Osteoblast (primary cell): ENCODE results near the gene SLC9A3. TPM values are rescaled to one million over a fixed set of nuclear protein-coding genes. Genes with fewer than 3 reads are reported as not detected.

ENCODE experiments used
- DNase-seq: peaks from one replicate; pipeline ENCODE4 v3.0.0; 2011; ENCODE audit warnings: low spot score, mixed read lengths; ENCODE audit not compliant: insufficient read length; ENCODE audit errors: missing footprints
- H2AFZ ChIP-seq: 2 replicates; pipeline ENCODE4 v1.6.0; 2011; ENCODE audit warnings: mild to moderate bottlenecking, low read length
- H3K27ac ChIP-seq: 2 replicates; pipeline ENCODE4 v1.5.1; 2011; ENCODE audit warnings: mild to moderate bottlenecking, low read depth, low read length, moderate library complexity
- H3K27me3 ChIP-seq: 2 replicates; pipeline ENCODE4 v1.6.0; 2012; ENCODE audit warnings: mild to moderate bottlenecking, control low read depth, inconsistent platforms, low read length, moderate library complexity; ENCODE audit not compliant: insufficient read depth
- H3K36me3 ChIP-seq: 2 replicates; pipeline ENCODE4 v1.5.1; 2011; ENCODE audit warnings: mild to moderate bottlenecking, low read length, control low read depth, moderate library complexity; ENCODE audit not compliant: insufficient read depth
- H3K4me1 ChIP-seq: 2 replicates; pipeline ENCODE4 v1.5.1; 2011; ENCODE audit warnings: mild to moderate bottlenecking, low read length, control low read depth, moderate library complexity; ENCODE audit not compliant: insufficient read depth
- H3K4me2 ChIP-seq: 2 replicates; pipeline ENCODE4 v1.6.0; 2011; ENCODE audit warnings: mild to moderate bottlenecking, low read length; ENCODE audit not compliant: insufficient read depth
- H3K4me3 ChIP-seq: fragments of 200-600 bp; sonication (generic); 3 replicates; pipeline ENCODE4 v1.5.1; 2012; ENCODE audit warnings: mild to moderate bottlenecking, low read length, inconsistent platforms; ENCODE audit not compliant: insufficient read depth
- H3K79me2 ChIP-seq: 2 replicates; pipeline ENCODE4 v1.6.0; 2012; ENCODE audit warnings: mild to moderate bottlenecking, low read length, control low read depth, inconsistent platforms; ENCODE audit not compliant: insufficient read depth
- H3K9me3 ChIP-seq: 2 replicates; pipeline ENCODE4 v1.5.1; 2011; ENCODE audit warnings: low read depth, low read length, control low read depth
- H4K20me1 ChIP-seq: 2 replicates; pipeline ENCODE4 v1.6.0; 2012; ENCODE audit warnings: mild to moderate bottlenecking, low read length, control low read depth; ENCODE audit not compliant: insufficient read depth
- total RNA-seq: library from RNA; depleted of rRNA; stranded (reverse); fragments of >200 nt; gene quantifications from 2 replicates; pipeline ENCODE4 v1.2.3, GENCODE V29; 2012
- TF ChIP-seq, protein P1 (sequence below): IDR thresholded peaks from 2 replicates; pipeline ENCODE4 v1.5.1; 2011; ENCODE audit warnings: mild to moderate bottlenecking, low read depth, low read length, moderate library complexity; ENCODE audit errors: extremely low read depth

SLC9A3 gene
- total RNA-seq, 1 donor: 1.4 TPM

DNA sequence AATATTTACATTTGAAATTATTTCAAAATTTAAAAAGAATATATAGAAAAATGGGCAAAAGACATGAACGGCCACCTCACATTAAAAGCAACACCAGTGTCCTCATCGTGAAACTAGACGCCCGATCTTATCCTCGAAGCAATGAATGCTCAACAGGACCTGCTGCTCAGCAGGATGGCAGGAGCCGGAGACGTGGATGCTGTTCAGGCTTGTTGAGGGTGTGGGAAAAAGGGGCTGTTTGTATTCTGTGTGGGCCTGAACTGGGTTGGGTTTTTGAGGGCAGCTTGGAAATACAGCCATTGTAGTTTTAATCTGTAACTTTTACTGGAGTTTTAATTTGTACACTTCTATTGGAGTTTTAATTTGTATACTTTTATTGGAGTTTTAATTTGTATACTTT, 60.9 kb downstream of the SLC9A3 start:
- H3K4me2 ChIP-seq: no peak overlapping the region
- H4K20me1 ChIP-seq: peaks cover 4% of the 10 kb centered on the region
- peaks cover 51% of the 10 kb centered on the region for H3K36me3 ChIP-seq
- TF ChIP-seq, protein P1, sequence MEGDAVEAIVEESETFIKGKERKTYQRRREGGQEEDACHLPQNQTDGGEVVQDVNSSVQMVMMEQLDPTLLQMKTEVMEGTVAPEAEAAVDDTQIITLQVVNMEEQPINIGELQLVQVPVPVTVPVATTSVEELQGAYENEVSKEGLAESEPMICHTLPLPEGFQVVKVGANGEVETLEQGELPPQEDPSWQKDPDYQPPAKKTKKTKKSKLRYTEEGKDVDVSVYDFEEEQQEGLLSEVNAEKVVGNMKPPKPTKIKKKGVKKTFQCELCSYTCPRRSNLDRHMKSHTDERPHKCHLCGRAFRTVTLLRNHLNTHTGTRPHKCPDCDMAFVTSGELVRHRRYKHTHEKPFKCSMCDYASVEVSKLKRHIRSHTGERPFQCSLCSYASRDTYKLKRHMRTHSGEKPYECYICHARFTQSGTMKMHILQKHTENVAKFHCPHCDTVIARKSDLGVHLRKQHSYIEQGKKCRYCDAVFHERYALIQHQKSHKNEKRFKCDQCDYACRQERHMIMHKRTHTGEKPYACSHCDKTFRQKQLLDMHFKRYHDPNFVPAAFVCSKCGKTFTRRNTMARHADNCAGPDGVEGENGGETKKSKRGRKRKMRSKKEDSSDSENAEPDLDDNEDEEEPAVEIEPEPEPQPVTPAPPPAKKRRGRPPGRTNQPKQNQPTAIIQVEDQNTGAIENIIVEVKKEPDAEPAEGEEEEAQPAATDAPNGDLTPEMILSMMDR: no peak
- no peak overlapping the region for H3K4me3 ChIP-seq
- H3K79me2 ChIP-seq: peaks cover 15% of the 10 kb centered on the region
- no peak for DNase-seq
- no peak overlapping the region for H2AFZ ChIP-seq
- H3K27me3 ChIP-seq: no peaks in the 10 kb centered on the region
- H3K9me3 ChIP-seq: no peaks in the 10 kb centered on the region
- H3K27ac ChIP-seq: no peak overlapping the region
- peaks cover 8% of the 10 kb centered on the region for H3K4me1 ChIP-seq

GRCh38 chr5:462051-462481, 62.2 kb downstream of the SLC9A3 start:
- no peak for DNase-seq
- H3K4me2 ChIP-seq: no peak overlapping the region
- no peak overlapping the region for H2AFZ ChIP-seq
- H3K27ac ChIP-seq: no peak overlapping the region
- H3K36me3 ChIP-seq: peaks cover 59% of the 10 kb centered on the region
- H3K4me3 ChIP-seq: no peak overlapping the region
- H3K4me1 ChIP-seq: peaks cover 8% of the 10 kb centered on the region
- TF ChIP-seq, protein P1: no peak
- H4K20me1 ChIP-seq: peaks cover 8% of the 10 kb centered on the region
- no peaks in the 10 kb centered on the region for H3K9me3 ChIP-seq
- no peaks in the 10 kb centered on the region for H3K27me3 ChIP-seq
- peaks cover 26% of the 10 kb centered on the region for H3K79me2 ChIP-seq

- DNase-seq: peak; percentile 39
- peaks cover 8% of the 10 kb centered on the region for H3K4me1 ChIP-seq
- H4K20me1 ChIP-seq: peaks cover 20% of the 10 kb centered on the region
- no peak overlapping the region for H3K4me3 ChIP-seq
- peaks cover 67% of the 10 kb centered on the region for H3K36me3 ChIP-seq
- no peak overlapping the region for H3K27ac ChIP-seq
- H3K4me2 ChIP-seq: no peak overlapping the region
- H2AFZ ChIP-seq: no peak overlapping the region
- no peaks in the 10 kb centered on the region for H3K9me3 ChIP-seq
- TF ChIP-seq, protein P1: no peak
- H3K27me3 ChIP-seq: no peaks in the 10 kb centered on the region
- H3K79me2 ChIP-seq: peaks cover 40% of the 10 kb centered on the region
Measured at GRCh38 chr5:460273-460625, 64.0 kb downstream of the SLC9A3 start.

- Histone ChIP-seq H2AFZ (no peak overlapping the region), H3K4me1 (peaks cover 8% of the 10 kb centered on the region), H3K4me3 (no peak overlapping the region), H3K79me2 (peaks cover 45% of the 10 kb centered on the region), H3K27me3 (no peaks in the 10 kb centered on the region), H3K4me2 (no peak overlapping the region), H3K9me3 (no peaks in the 10 kb centered on the region), H4K20me1 (peaks cover 25% of the 10 kb centered on the region), H3K36me3 (peaks cover 68% of the 10 kb centered on the region), H3K27ac (peak overlapping the region; percentile 46)
- peak; percentile 64 for DNase-seq
- TF ChIP-seq, protein P1: no peak
Measured at GRCh38 chr5:459562-460272, 64.5 kb downstream of the SLC9A3 start.
